Liver (tissue), 9 donors: ENCODE results near the gene M1AP. TPM values are rescaled to one million over a fixed set of nuclear protein-coding genes. Genes with fewer than 3 reads are reported as not detected.

ENCODE experiments used
- DNase-seq: peaks from one replicate; pipeline ENCODE4 v3.0.0-alpha.2; 2017; ENCODE audit warnings: low spot score
- H3K27ac ChIP-seq, 2 donors: one replicate each; pipeline ENCODE4 v1.7.0; 2013; ENCODE audit warnings: inconsistent platforms in 2 of 2, low read length in 2 of 2, control low read depth in 1 of 2, low read depth in 1 of 2, mild to moderate bottlenecking in 1 of 2
- H3K27me3 ChIP-seq, 4 donors: one replicate each; pipeline versions ENCODE4 v1.6.1 to v1.7.0; 2013; ENCODE audit warnings: low read length in 3 of 4, inconsistent platforms in 1 of 4, mild to moderate bottlenecking in 1 of 4, moderate library complexity in 1 of 4; ENCODE audit not compliant: control insufficient read depth in 4 of 4, insufficient read depth in 4 of 4
- H3K36me3 ChIP-seq, 4 donors: one replicate each; pipeline versions ENCODE4 v1.6.1 to v1.7.0; 2013; ENCODE audit warnings: low read length in 3 of 4, mild to moderate bottlenecking in 3 of 4, low read depth in 1 of 4, moderate library complexity in 1 of 4; ENCODE audit not compliant: control insufficient read depth in 4 of 4, insufficient read depth in 3 of 4
- H3K4me1 ChIP-seq, 4 donors: one replicate each; pipeline versions ENCODE4 v1.6.1 to v1.7.0; 2013; ENCODE audit warnings: low read length in 3 of 4, mild to moderate bottlenecking in 3 of 4, moderate library complexity in 1 of 4; ENCODE audit not compliant: control insufficient read depth in 4 of 4, insufficient read depth in 4 of 4
- H3K4me3 ChIP-seq, 3 donors: one replicate each; pipeline versions ENCODE4 v1.6.1 to v1.7.0; 2013; ENCODE audit warnings: low read length in 3 of 3, control low read depth in 1 of 3, low read depth in 1 of 3, mild to moderate bottlenecking in 1 of 3
- H3K9ac ChIP-seq, 2 donors: one replicate each; pipeline ENCODE4 v1.7.0; 2013; ENCODE audit warnings: low read length in 2 of 2, mild to moderate bottlenecking in 2 of 2, moderate library complexity in 2 of 2, control low read depth in 1 of 2, low read depth in 1 of 2
- H3K9me3 ChIP-seq, 4 donors: one replicate each; pipeline versions ENCODE4 v1.6.1 to v1.7.0; 2013; ENCODE audit warnings: low read length in 3 of 4; ENCODE audit not compliant: control insufficient read depth in 4 of 4
- FOXA2 ChIP-seq: IDR thresholded peaks from 2 replicates; pipeline ENCODE4 v1.6.1; 2016; ENCODE audit warnings: antibody characterized with exemption
- HNF4A ChIP-seq, 2 donors: conservative IDR thresholded peaks; 2 replicates each; pipeline ENCODE4 v1.6.1; 2016; ENCODE audit warnings: antibody characterized with exemption in 2 of 2, mild to moderate bottlenecking in 2 of 2
- HNF4G ChIP-seq: IDR thresholded peaks from 2 replicates; pipeline ENCODE4 v1.6.1; 2016; ENCODE audit warnings: antibody characterized with exemption
- JUND ChIP-seq, 2 donors: IDR thresholded peaks; 2 replicates each; pipeline ENCODE4 v1.6.1; 2016; ENCODE audit warnings: antibody characterized with exemption in 2 of 2
- NR2F2 ChIP-seq: IDR thresholded peaks from 2 replicates; pipeline ENCODE4 v1.6.1; 2016; ENCODE audit warnings: antibody characterized with exemption
- RXRA ChIP-seq, 2 donors: IDR thresholded peaks; 2 replicates each; pipeline ENCODE4 v1.6.1; 2017 to 2018; ENCODE audit warnings: antibody characterized with exemption in 2 of 2, mild to moderate bottlenecking in 1 of 2
- SP1 ChIP-seq: IDR thresholded peaks from 2 replicates; pipeline ENCODE4 v1.6.1; 2018; ENCODE audit warnings: antibody characterized with exemption, mild to moderate bottlenecking
- TAF1 ChIP-seq: conservative IDR thresholded peaks from 2 replicates; pipeline ENCODE4 v1.6.1; 2016; ENCODE audit warnings: antibody characterized with exemption, mild to moderate bottlenecking
- YY1 ChIP-seq: IDR thresholded peaks from 2 replicates; pipeline ENCODE4 v1.6.1; 2016; ENCODE audit warnings: antibody characterized with exemption, mild to moderate bottlenecking
- WGBS: extraction: QIAGEN DNeasy Blood & Tissue Kit; methylation state at CpG from one replicate; pipeline ENCODE4 v1.1.7; 2013; 5-methylcytosine and 5-hydroxymethylcytosine counted together
- polyA plus RNA-seq, 2 donors: library from polyadenylated mRNA; stranded (reverse) in 1 of 2; unstranded in 1 of 2; fragments of 200-250 nt in 1 of 2; fragments of >200 nt in 1 of 2; fragmentation: Nextera tagmentation in 1 of 2; extraction: Ambion mirVana in 1 of 2; gene quantifications; one replicate each; pipeline versions ENCODE4 v1.2.1 to v1.2.3, GENCODE V29; 2013 to 2015
- total RNA-seq, 2 donors: library from RNA; depleted of rRNA; stranded (reverse); fragments of >200 nt; gene quantifications; one replicate each; pipeline ENCODE4 v1.2.3, GENCODE V29; 2014
- TF ChIP-seq, protein P1 (sequence below): fragments of 150-350 bp; IDR thresholded peaks from 2 replicates; pipeline ENCODE4 v1.5.1; 2017; ENCODE audit warnings: improper control_type of control experiment, low read depth, low read length; ENCODE audit not compliant: missing input control
- TF ChIP-seq, protein P2 (sequence below): IDR thresholded peaks from 2 replicates; pipeline ENCODE4 v1.6.1; 2016; ENCODE audit warnings: antibody characterized with exemption
- TF ChIP-seq, protein P3 (sequence below): IDR thresholded peaks from 2 replicates; pipeline ENCODE4 v1.6.1; 2016; ENCODE audit warnings: antibody characterized with exemption
- TF ChIP-seq, protein P4 (sequence below): IDR thresholded peaks from 2 replicates; pipeline ENCODE4 v1.6.1; 2016; ENCODE audit warnings: antibody characterized with exemption
- donor health status: healthy.
- donor health status: healthy.
- donor health status: healthy.
- donor health status: healthy.
- donor health status: healthy.

M1AP gene
- total and polyA plus RNA-seq, 4 donors = under 0.01 to 0.38 (median 0.08) TPM

DNA sequence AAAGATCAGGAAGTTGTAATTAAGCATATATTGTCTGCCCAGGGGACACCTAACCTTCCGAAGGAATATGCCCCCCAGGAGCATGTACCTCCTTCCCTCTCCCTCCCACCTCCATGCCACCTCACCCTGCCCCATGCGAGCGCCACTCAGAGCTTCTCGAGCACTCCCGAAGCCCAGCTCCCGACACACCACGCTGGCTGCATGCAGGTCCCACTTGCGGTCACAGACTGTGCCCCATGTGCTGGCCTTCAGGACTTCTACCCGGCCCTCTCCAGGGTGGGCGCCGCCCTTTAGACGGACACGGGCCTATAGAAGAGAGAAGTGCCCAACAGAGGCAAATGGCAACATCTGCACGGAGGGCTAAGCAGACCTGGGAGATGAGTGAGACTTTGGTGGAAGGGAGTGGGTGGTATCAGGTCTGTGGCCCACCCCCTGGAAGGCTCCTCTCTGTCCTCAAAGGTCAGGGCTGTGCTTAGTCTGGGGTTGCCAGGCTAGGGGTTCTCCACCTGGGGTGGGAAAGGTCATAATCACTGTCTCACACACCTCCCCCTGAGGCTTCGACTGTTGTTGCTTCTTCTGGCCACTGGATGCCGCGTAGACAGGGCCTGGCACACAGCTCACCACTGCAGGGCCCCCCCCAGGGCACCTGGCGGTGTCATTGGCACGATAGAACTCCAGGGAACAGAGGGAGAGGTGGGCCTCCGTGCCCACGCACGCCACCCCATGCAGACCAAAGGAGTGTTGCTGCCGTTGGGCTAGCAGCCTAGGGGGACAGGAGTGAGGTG is 111.8 kb downstream of the M1AP start:
- 83% methylated on average over 23 of the region's 23 CpGs for WGBS
- no peak for DNase-seq
- H3K36me3 ChIP-seq = peaks cover 0 to 6% (median 0%) of the 10 kb centered on the region in 4 donors
- H3K9ac ChIP-seq = no peak overlapping the region
- H3K27me3 ChIP-seq = no peaks in the 10 kb centered on the region
- no peak overlapping the region for H3K4me3 ChIP-seq
- no peaks in the 10 kb centered on the region for H3K9me3 ChIP-seq
- TF ChIP-seq FOXA2 = no peak
- TF ChIP-seq, protein P1, sequence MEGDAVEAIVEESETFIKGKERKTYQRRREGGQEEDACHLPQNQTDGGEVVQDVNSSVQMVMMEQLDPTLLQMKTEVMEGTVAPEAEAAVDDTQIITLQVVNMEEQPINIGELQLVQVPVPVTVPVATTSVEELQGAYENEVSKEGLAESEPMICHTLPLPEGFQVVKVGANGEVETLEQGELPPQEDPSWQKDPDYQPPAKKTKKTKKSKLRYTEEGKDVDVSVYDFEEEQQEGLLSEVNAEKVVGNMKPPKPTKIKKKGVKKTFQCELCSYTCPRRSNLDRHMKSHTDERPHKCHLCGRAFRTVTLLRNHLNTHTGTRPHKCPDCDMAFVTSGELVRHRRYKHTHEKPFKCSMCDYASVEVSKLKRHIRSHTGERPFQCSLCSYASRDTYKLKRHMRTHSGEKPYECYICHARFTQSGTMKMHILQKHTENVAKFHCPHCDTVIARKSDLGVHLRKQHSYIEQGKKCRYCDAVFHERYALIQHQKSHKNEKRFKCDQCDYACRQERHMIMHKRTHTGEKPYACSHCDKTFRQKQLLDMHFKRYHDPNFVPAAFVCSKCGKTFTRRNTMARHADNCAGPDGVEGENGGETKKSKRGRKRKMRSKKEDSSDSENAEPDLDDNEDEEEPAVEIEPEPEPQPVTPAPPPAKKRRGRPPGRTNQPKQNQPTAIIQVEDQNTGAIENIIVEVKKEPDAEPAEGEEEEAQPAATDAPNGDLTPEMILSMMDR = no peak
- TF ChIP-seq SP1 = no peak
- TF ChIP-seq HNF4A (conservative IDR thresholded peaks at IDR 0.05) = no peak
- no peak for TF ChIP-seq HNF4G
- TF ChIP-seq, protein P2, sequence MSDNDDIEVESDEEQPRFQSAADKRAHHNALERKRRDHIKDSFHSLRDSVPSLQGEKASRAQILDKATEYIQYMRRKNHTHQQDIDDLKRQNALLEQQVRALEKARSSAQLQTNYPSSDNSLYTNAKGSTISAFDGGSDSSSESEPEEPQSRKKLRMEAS = no peak
- TF ChIP-seq, protein P3, sequence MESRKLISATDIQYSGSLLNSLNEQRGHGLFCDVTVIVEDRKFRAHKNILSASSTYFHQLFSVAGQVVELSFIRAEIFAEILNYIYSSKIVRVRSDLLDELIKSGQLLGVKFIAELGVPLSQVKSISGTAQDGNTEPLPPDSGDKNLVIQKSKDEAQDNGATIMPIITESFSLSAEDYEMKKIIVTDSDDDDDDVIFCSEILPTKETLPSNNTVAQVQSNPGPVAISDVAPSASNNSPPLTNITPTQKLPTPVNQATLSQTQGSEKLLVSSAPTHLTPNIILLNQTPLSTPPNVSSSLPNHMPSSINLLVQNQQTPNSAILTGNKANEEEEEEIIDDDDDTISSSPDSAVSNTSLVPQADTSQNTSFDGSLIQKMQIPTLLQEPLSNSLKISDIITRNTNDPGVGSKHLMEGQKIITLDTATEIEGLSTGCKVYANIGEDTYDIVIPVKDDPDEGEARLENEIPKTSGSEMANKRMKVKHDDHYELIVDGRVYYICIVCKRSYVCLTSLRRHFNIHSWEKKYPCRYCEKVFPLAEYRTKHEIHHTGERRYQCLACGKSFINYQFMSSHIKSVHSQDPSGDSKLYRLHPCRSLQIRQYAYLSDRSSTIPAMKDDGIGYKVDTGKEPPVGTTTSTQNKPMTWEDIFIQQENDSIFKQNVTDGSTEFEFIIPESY = no peak
- H3K27ac ChIP-seq = no peak overlapping the region
- no peaks in the 10 kb centered on the region for H3K4me1 ChIP-seq

DNA sequence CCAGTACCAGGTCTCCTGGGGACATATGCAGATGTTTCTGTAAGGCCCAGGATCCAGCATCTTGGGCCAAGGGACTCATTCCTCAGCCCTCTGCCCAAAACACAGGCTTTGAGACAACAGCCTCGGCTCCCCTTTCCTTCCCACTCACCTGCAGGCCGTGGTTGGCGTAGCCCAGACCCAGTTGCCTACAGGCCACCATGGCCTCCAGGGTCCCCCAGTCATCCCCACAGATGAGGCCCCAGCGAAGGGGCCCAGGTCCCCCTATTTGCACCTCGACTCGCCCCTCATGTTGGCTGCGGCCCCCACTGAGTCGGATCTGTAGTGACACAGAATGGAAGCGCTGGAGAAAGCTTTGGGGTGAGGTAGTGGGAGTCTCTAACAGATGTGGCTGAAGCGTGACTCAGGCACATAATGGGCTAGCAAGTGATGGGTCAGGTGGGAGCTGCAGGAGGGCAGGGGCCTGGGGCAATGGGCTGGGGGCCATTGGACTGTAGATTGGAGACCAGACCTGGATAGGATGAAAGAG is 112.6 kb downstream of the M1AP start:
- no peak for DNase-seq
- WGBS = 89% methylated on average over 10 of the region's 10 CpGs
- no peaks in the 10 kb centered on the region for H3K27me3 ChIP-seq
- TF ChIP-seq, protein P1 = no peak
- TF ChIP-seq RXRA (IDR thresholded peaks at IDR 0.05) = no peak
- TF ChIP-seq, protein P4, sequence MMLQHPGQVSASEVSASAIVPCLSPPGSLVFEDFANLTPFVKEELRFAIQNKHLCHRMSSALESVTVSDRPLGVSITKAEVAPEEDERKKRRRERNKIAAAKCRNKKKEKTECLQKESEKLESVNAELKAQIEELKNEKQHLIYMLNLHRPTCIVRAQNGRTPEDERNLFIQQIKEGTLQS = no peak
- no peak for TF ChIP-seq YY1
- TF ChIP-seq HNF4G = no peak
- no peak for TF ChIP-seq NR2F2
- no peak for TF ChIP-seq TAF1
- no peak for TF ChIP-seq JUND (IDR thresholded peaks at IDR 0.05)
- H3K36me3 ChIP-seq = peaks cover 0 to 6% (median 0%) of the 10 kb centered on the region in 4 donors
- H3K9me3 ChIP-seq = no peaks in the 10 kb centered on the region
- no peak overlapping the region for H3K4me3 ChIP-seq
- no peak overlapping the region for H3K27ac ChIP-seq
- H3K4me1 ChIP-seq = peaks cover 2 to 8% (median 7%) of the 10 kb centered on the region in 4 donors
- H3K9ac ChIP-seq = no peak overlapping the region
